Measurements from ENCODE around the gene CCDC8.
"Not testable (repeated sequence)": the region's sequence is repeated elsewhere in the genome, so short reads cannot be mapped to it uniquely, and the experiment has no call there.

The CCDC8 gene

DNA sequence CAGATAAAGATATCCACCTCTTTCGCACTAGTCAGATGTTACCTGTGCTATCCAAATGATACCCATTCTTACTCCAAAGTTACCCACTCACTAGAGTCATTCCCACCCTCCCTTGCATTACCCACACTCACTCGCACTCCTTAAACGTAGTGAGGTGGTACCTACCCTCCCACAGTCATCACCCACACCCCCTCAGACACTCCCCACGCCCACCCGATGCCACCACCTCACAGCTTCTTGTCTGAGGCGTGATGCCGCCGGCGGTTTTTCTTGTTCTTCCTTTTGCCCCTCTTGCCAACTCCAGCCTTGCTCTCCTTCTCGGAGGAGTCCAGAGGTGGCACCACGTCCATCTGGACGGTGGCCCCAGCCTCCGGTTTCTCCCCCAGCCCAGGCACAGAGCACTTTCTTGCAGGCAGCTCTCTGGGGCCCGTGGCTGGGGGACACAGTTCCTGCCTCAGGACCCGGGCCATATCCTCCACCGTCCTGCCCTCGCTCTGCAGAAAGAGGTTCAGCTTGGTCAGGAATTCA lies 14.2 kb upstream of the CCDC8 start:
- DNase-seq = no peak

DNA sequence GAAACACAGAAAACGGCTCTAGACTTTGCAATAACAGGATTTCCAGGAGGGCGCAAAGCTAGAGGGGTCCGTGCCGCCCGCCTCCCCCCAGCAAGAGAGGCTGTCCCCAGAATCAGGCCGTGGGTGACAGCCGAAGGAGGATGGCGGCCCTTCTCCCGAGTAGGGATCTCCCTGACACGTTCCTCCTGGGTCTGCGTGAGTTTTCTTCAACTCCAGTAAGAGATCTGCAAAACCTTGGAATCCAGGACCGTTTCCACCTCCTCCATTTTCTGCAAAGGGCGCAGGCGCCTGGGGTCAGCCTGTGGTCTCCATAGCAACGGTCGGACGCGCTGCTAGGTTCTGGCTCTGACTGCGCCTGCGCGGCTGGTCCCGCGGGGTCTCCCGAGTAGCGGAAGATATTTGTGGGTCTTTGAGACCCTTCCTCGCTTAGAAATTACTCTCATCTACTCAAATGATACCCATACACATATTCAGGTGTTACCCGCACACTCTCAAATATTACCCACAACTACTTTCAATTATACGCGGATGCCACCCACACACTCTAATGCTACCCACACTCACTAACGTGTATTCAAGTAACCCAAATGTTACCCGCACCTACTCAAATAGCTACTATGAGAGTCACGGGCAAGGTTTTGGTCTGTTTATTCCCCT lies 13.3 kb upstream of the CCDC8 start:
- no peak for DNase-seq

DNA sequence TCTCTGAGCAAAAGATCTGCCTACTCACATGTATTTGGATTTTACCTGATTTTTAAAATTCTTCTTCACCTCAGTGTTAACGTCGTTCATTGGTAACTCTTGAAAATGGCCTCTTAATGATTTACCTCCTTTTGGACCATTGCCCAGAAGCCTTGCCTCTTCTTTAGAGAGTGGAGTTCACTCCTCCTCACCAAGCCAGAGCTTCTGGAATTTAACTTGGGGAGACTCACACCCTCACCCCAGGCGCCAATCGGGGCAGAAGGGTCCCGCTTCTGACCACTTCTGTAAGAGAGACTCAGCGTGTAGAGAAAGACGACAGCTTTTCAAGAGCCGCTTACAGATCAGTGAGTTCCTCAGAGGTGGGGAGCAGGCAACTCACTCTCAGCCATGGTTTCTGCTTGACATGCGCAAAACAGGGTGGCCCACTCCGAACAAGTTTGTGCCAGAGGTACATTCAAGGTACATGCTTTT lies 12.7 kb upstream of the CCDC8 start:
- no peak for DNase-seq

DNA sequence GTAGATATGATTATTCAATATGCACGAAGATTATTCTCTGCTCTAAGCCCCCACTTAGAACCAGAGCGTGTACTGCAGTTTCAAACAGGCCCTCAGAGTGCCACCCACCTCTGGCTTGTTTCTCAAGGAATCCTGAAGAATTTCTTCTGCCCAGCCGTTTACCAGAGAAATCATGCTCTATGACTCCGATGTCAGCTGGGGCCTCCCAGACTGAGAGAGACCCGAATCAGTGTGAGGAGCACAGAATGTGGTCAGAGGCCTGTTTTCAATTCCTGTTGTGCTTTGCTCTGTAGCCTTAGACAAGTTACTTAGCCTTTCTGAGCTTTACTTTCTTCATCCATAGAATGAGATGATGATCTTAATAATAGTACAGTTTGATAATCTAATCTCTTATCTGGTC lies 9.8 kb upstream of the CCDC8 start:
- DNase-seq = no peak

DNA sequence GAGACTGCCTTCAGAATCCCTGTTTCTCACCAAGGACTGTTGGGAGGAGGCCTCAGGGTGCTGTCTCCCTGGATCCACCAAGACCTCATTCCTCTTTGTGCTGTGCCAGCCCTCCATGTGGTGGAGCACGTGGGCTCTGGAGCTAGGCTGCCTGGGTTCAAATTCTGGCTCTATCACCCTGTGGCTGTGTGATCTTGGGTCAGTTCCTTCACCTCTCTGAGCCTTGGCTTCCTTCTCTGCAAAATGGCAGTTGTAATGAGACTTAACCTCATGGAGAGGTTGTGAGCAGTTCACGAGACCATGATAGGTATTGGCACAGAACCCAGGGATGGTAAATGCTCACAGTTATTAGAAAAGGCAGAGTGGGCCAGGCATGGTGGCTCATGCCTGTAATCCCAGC lies 9.0 kb upstream of the CCDC8 start:
- DNase-seq = no peak

DNA sequence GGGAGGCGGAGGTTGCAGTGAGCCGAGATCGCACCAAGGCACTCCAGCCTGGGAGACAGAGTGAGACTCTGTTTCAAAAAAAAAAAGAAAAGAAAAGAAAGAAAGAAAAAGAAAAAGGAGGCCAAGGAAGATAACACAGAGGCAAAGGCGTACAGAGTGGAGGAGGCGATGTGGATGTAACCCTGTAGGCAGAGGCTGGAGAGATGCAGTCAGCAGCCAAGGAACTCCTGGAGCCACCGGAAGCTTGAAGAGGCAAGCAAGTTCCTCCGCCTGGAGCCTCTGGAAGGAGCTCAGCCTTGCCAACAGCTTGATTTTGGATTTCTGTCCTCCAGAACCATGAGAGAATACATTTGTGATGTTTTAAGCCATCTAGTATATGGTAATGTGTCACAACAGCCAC lies 6.7 kb upstream of the CCDC8 start:
- DNase-seq = no peak

DNA sequence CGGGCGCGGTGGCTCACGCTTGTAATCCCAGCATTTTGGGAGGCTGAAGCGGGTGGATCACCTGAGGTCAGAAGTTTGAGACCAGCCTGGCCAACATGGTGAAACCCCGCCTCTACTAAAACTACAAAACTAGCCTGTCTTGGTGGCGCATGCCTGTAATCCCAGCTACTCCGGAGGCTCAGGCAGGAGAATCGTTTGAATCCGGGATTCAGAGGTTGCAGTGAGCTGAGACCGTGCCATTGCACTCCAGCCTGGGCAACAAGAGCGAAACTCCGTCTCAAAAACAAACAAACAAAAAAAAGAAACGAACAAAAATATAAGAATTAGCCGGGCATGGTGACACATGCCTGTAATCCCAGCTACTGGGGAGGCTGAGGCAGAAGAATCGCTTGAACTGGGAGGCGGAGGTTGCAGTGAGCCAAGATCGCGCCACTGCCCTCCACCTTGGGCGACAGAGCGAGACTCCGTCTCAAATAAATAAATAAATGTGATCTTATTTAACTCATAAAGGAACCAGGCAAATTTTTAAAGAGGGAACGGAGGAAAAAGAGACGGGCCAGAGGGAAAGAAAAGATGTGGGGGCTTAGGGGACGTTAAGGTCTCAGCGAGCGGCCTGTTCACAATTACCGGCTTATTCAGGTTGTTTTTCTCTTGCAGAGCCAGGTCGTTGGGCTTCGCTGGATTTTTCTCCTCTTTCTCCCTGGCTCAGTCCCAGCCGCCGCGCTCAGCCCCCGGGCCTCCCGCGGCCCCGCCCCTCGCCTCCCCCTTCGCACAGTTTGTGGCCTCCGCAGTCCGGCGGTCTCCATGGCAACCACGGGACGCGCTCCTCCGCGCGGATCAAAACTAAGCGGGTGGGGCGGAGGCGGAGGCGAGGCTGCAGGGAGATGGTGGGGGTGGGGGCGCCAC lies 2.7 kb upstream of the CCDC8 start:
- peak; percentile 25 for DNase-seq

DNA sequence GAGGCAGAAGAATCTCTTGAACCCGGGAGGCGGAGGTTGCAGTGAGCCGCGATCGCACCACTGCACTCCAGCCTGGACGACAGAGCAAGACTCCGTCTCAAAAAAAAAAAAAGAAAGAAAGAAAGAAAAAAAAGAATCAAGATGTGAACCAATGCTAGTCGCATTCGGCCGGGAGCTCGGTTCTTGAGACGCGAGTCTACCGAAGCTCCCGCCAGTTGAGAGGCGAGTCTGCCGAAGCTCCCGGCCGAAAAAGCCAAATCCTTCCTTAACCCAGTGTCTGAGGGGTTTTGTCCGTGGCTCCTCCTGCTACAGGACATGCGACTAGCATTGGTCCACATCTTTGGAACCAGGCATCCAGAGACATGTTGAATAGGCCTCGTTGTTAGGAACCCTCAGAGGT lies 1.5 kb upstream of the CCDC8 start:
- DNase-seq = not testable (repeated sequence)

DNA sequence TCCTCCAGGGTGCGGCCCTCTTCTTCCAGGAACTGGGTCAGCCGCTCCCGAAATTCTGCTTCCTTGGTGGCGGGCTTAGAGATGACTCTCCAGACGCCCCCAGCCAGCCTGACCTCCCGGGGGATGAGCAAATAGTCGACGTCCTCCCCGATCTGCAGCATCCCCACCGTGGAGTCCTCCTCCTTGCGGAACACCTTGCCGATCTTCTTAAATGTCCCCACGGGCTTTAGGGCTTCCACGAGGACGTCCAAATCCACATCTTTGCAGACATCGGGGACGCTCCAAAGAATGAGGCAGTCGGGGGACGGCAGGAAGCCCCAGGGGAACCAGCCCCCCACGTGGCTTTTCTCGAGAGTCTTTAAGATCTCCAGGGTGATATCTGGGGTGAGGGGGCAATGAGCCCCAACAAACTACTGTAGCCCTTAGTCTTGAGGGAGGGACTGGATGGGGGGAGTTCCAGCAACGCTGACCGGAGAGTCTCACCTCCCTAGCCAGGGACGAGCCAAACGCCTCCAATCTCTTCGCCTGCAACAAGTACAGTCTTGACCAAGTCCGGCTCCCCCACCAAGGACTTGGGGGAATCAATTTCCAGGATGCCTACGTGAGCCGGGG lies 608 bp downstream of the CCDC8 start:
- DNase-seq = no peak

DNA sequence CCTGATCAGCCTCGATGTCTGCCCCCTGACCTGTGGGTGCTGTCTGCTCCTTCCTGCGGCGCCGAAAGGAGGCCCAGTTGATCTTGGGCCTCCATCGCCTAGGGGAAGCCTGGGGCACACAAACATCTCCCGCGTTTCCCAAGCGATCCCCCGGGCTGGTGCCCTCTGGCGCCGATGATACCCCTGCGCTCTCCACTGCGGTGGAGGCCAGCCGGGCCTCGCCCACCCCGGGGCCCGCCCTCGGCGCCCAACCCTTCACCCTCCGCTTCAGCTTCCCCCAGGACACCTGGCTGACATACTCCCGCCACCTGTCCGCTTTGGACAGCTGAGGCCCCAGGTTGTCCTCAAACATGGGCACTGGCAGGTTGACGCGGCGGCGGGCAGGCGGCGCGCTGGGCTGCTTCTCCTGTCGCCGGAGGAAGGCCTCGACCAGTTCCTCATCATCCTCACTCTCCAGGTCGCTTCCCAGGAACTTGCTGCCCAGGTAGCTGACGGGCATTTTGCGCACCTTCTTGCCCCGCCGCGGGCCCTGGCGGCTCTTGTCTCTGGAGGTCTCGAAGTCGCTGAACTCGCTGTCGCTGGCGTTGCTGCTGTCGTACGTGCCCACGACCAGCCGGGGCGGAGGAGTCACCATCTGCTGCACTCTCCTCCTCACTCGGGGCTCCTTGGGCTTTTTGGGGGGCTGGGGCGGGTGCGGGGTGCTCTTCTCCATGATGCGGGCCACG lies 1.3 kb downstream of the CCDC8 start:
- no peak for DNase-seq

DNA sequence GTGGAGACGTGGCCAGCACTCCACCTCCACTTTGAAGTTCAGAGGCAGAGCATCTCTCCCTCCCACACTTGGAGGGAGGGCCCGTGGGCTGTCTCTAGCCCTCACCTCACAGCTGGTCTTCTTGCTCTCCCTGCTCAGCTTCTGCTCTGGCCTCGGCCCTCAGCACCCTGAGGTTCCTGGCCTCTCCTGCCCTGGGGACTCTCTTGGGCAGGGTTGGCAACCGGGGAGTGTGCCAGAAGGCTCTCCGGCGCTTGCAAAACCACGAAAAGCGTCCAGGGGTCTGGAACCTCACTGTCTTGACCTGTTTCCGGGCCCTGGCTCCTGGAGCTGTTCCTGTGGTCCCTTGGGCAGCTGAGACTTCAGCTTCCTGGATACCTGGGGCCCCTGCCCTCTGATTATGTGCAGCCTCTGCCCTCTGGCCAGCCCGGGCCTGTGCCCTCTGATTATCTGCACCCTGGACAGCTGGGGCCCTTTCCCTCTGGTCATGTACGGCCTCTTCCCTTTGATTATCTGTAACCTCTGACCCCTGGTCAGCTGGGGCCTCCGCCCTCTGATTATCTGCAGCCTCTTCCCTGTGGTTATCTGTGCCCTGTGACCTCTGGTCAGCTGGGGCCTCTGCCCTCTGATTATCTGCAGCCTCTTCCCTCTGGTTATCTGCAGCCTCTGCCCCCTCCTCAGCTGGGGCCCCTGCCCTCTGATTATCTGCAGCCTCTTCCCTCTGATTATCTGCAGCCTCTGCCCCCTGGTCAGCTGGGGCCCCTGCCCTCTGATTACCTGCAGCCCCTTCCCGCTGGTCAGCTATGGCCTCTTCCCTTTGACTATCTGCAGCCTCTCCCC lies 2.1 kb downstream of the CCDC8 start:
- DNase-seq = no peak

DNA sequence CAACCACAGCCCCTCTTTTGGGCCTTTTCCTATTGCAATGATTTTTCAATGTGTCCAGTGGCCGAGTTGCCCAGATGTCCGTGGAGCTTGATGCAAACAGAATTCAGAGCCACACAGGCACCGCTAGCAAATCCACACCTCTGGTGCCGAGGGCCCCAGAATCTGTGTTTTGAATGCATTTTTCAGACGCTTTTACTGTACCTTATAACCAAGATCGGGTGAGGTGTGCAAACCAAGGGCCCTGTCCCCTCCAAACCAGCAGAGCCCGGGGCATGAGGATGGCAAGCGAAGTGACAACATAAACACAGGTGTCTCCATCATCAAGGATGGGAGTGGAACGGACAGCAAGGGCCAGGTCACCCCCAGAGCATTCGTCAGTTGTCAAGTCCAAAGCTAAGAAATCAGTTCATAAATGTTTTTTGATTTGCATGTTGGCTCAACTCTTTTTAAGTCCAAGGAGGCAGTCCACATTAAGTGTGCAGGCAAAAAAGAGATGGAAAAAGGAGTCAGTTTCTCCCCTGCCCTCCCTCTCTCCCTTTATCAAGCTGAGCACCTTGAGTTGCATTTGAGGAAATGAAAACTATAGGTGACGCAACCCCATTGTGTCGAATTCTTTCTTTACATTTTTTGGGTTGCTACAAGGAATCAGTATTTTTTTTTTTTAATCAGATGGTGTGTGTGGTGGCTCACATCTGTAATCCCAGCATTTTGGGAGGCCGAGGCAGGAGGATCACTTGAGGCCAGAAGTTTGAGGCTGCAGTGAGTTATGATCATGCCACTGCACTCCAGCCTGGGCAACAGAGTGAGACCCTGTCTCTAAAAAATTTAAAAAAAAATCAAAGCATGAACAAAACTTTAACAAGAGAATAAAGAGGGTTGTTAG lies 2.9 kb downstream of the CCDC8 start:
- no peak for DNase-seq

DNA sequence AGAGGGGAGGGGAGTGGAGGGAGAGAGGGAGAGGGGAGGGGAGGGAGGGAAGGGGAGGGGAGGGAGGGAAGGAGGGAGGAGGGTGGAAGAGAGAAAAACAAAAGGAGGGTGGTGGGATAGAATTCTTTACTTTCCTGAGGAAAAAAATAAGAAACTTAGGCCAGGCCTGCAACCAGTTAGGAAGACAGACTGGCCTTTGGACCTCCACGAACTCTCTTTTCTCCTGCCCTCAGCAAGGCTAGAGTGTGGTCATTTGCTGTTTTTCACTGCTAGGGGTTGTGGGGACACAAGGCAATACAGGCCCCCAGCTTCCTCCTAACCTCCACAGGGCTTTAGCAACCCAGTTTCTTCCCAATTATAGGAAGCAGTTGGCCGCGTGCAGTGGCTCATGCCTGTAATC lies 4.2 kb downstream of the CCDC8 start:
- no peak for DNase-seq

DNA sequence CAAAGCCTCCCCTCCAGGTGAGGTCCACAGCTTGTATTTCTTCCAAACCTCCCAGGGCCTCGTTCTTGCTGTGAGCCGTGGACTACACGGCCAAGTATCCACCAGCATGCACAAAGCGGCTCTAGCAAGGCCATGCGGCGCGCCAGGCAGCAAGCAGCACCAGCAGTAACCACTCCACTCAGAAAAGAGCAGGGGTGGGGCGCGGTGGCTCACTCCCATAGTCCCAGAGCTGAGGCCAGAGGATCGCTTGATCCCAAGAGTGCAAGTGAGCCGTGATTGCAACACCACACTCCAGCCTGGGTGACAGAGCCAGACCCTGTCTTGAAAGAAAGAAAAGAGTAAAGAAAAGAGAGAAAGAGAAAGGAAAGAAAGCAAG lies 4.7 kb downstream of the CCDC8 start:
- DNase-seq = no peak

DNA sequence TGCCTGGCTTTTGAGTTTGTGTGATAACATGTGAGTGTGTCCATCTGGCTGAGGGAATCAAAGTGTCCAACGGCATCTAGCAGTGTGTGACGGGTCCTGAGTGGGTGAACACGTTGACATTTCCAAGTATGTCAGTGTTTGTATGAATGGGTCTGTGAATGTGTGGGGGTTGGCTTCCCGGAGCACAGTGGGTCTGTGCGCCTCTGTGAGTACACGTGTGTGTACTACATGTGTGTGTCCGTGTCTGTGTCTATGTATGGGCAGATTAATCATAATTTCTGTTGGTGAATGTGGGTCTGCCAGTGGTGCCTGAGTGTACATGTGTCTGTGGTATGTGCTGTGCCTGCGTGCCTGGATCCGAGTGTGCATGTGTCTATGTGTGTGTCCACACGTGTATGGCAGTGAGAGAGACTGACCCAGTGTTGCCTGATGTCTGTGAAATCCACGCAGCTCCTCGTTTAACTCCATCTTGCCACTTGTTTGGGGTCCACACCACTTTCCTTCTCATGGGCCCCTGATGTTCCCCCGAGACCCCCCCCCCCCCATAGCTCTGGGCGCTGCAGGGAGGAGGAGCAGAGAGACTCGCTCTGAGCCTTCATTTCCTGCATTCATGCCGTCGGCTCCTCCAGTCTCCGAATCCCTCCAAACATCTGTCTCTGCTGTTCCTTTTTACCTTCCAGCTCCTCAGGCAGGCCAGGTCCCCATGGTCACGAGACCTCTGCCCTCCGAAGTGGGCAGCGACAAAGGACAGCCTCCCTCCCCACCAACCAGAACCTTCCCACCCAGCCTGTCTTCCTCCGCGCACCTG lies 5.3 kb downstream of the CCDC8 start:
- no peak for DNase-seq

DNA sequence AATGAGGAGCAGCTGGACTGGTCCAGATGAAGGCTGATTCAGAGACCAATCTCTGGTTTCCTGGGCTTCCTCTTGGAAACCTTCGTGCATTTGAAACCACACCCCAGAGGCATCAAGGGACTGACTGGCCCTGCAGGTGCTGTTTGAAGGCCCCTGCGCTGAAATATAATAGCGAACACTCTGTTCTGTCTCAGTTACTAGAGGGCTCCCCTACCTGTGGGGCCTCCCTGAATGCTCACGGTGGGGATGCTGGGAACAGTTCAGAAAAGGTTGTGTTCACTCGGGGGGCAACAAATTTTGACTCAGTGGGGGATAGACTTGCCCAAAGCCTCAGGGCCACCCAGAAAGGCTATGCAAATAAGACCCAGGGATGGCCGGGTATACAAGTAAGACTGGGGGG lies 6.4 kb downstream of the CCDC8 start:
- no peak for DNase-seq

DNA sequence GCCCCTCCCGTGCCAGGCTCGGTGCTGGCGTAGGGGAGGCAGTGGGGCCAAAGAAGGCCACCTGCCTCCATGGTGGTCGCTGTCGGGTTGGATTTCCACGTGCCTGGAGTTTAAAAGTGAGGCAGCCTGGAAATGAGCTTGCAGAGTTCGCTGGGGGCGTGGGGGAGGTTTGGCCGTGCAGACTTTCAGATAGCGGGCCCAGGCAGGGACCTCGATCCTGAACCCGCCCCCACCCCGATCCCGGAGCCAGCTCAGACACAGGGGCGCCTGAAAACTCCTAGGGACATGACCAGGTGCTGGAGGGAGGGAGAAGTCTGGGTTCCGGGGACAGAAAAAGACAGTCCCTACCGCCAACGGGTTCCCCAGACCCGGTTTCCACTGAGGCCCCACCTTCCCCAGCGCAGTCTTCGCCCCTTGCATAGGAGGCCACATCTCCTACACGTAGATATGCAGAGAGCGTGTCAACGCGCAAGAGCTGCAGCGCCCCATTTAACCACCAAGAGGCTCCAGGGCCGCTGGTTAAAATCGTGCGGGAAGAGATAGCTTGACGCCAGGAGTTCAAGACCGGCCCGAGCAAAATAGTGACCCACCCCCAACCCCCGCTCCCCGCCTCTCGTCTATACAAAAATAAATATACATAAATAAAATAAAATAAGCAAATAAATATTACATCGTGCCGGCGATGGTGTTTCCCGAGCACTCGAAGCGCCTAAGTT lies 8.5 kb downstream of the CCDC8 start:
- no peak for DNase-seq

DNA sequence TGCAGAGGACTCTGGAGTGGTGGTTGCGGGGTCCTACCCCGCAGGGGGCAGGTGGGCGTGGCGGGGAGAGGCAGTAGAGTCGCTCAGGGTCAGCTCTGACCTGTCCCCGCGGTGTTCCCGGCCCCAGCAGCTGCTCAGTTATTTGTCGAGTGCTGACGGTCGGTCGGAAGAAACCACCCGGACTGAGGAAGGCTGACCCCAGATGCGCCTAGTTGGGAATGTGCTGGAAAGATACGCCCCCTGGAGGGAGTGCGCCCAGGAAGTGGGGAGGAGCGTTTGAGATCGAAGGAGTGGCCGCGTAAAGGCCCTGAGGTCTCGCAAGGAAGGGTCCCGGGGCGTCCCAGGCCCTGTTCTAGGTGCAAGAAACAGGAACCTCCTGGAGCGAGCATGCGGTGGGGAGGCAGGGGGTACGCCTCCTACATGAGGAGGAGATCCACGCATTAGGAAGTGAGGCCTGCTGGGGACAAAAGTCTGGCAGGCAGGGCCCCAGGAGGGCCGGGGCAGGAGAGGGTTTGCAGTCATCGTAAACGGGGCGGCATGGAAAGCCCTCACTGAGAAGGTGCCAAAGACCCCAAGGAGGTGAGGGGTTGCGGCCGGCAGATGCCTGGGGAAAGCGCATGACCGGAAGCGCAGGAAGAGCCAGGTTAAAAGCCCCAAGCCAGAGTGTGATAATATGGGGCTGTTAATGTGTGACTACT lies 9.2 kb downstream of the CCDC8 start:
- DNase-seq = no peak

DNA sequence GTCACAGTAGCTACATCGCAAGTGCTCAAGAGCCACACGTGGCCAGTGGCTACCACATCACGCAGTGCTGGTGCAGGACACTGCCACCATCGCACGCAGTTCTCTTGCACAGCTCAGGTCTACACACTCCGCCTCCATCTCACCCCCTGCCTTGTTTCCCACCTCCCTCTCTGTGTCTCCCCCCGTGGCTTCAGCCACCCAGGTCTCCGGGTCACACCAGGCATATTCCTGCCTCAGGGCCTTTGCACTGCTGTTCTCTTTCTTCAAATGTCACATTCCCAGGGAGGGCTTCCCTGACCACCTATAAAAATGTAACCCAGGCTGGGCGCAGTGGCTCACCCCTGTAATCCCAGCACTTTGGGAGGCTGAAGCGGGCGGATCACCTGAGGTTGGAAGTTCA lies 10.6 kb downstream of the CCDC8 start:
- DNase-seq = no peak
